Keratinocyte (primary cell): Measurements from ENCODE around the gene HIGD2B. TPM values are rescaled to one million over a fixed set of nuclear protein-coding genes. Genes with fewer than 3 reads are reported as not detected.
A peak's percentile ranks its signal among the peaks of the same experiment; 100 is the strongest.
"Not testable (repeated sequence)": the region's sequence is repeated elsewhere in the genome, so short reads cannot be mapped to it uniquely, and the experiment has no call there.

ENCODE experiments used
- DNase-seq: peaks from one replicate; pipeline ENCODE4 v3.0.0-alpha.2; 2011; ENCODE audit warnings: low read depth, missing footprints, low spot score
- FAIRE-seq: peaks from 2 replicates; lab custom pipeline; 2011; peaks lifted over from hg19 to GRCh38; lab: Jason Lieb, UNC
- H2AFZ ChIP-seq: 2 replicates; pipeline ENCODE4 v1.6.0; 2012; ENCODE audit warnings: low read length, control low read depth, inconsistent platforms; ENCODE audit not compliant: control insufficient read depth
- H3K27ac ChIP-seq: 2 replicates; pipeline ENCODE4 v1.5.1; 2011; ENCODE audit warnings: low read length; ENCODE audit not compliant: control insufficient read depth, insufficient read depth
- H3K27me3 ChIP-seq: 3 replicates; pipeline ENCODE4 v1.6.0; 2011; ENCODE audit warnings: low read length; ENCODE audit not compliant: control insufficient read depth, insufficient read depth; ENCODE audit errors: extremely low read depth
- H3K36me3 ChIP-seq, 2 experiments: 2 replicates in 1 of 2; 3 replicates in 1 of 2; pipeline ENCODE4 v1.5.1; 2011; ENCODE audit warnings: low read length in 2 of 2, mild to moderate bottlenecking in 1 of 2; ENCODE audit not compliant: control insufficient read depth in 2 of 2, insufficient read depth in 2 of 2; ENCODE audit errors: extremely low read depth in 1 of 2
- H3K4me1 ChIP-seq: 3 replicates; pipeline ENCODE4 v1.5.1; 2011; ENCODE audit warnings: low read length; ENCODE audit not compliant: control insufficient read depth, insufficient read depth; ENCODE audit errors: extremely low read depth
- H3K4me2 ChIP-seq: 3 replicates; pipeline ENCODE4 v1.6.0; 2011; ENCODE audit warnings: low read depth, low read length; ENCODE audit not compliant: control insufficient read depth, insufficient read depth; ENCODE audit errors: extremely low read depth
- H3K4me3 ChIP-seq, 3 experiments: fragments of 200-600 bp in 1 of 3; sonication (generic) in 1 of 3; 2 replicates in 2 of 3; 3 replicates in 1 of 3; pipeline ENCODE4 v1.5.1; 2011 to 2016; ENCODE audit warnings: low read length in 3 of 3, mild to moderate bottlenecking in 3 of 3, control low read depth in 2 of 3, inconsistent platforms in 1 of 3, low read depth in 1 of 3, mixed read lengths in 1 of 3, mixed run types in 1 of 3, moderate library complexity in 1 of 3; ENCODE audit not compliant: control insufficient read depth in 2 of 3, insufficient read depth in 2 of 3; ENCODE audit errors: extremely low read depth in 1 of 3
- H3K79me2 ChIP-seq: 2 replicates; pipeline ENCODE4 v1.6.0; 2012; ENCODE audit warnings: low read length; ENCODE audit not compliant: control insufficient read depth, insufficient read depth
- H3K9ac ChIP-seq: 3 replicates; pipeline ENCODE4 v1.6.0; 2011; ENCODE audit warnings: low read length; ENCODE audit not compliant: control insufficient read depth, insufficient read depth; ENCODE audit errors: extremely low read depth
- H3K9me1 ChIP-seq: 3 replicates; pipeline ENCODE4 v1.6.0; 2011; ENCODE audit warnings: low read length; ENCODE audit not compliant: control insufficient read depth, insufficient read depth; ENCODE audit errors: extremely low read depth
- H3K9me3 ChIP-seq: 2 replicates; pipeline ENCODE4 v1.5.1; 2012; ENCODE audit warnings: low read depth, low read length; ENCODE audit not compliant: control insufficient read depth
- H4K20me1 ChIP-seq: 3 replicates; pipeline ENCODE4 v1.6.0; 2011; ENCODE audit warnings: low read length; ENCODE audit not compliant: control insufficient read depth, insufficient read depth; ENCODE audit errors: extremely low read depth
- CTCF ChIP-seq, 3 experiments: IDR thresholded peaks in 1 of 3; conservative IDR thresholded peaks in 1 of 3; optimal IDR thresholded peaks in 1 of 3; 2 replicates in 2 of 3; 3 replicates in 1 of 3; pipeline versions ENCODE3 to v1.5.1; 2011; ENCODE audit warnings: low read length in 3 of 3, mild to moderate bottlenecking in 3 of 3, moderate library complexity in 2 of 3, control low read depth in 1 of 3, inconsistent platforms in 1 of 3; ENCODE audit not compliant: insufficient read depth in 2 of 3; ENCODE audit errors: extremely low read depth in 1 of 3
- dilution Hi-C: fragments of 300-500 bp; cut with MboI; formaldehyde crosslinking; loops from one replicate; pipeline ENCODE4 v1.7.0; 2020; ENCODE audit warnings: low sequenced_read_pairs; ENCODE audit not compliant: extremely low pct_ligation_motif_present
- polyA plus RNA-seq, 5 experiments: library from polyadenylated mRNA; depleted of rRNA in 3 of 5; stranded (reverse) in 3 of 5; stranded (forward) in 1 of 5; unstranded in 1 of 5; fragments of >200 nt; gene quantifications; 1 replicate in 1 of 5; 2 replicates in 3 of 5; 3 replicates in 1 of 5; pipeline versions ENCODE4 v1.2.1 to v1.2.3, GENCODE V29; 2011 to 2012; ENCODE audit warnings: missing spikeins in 2 of 5, low read depth in 1 of 5, low replicate concordance in 1 of 5

Gene HIGD2B
- polyA plus RNA-seq, 1 donor (not counting 4 experiments of a cell fraction or from before 2014, with no cell fraction given): not detected

- FAIRE-seq: peak; percentile 78
- dilution Hi-C loops, DNase-seq: not testable (repeated sequence)
Measured at GRCh38 chr15:72670656-72671352, 15.2 kb downstream of the HIGD2B start.

GRCh38 chr15:72669803-72670202 is 16.2 kb downstream of the HIGD2B start:
- H4K20me1 ChIP-seq, DNase-seq, H3K4me3 ChIP-seq, dilution Hi-C loops, H3K4me2 ChIP-seq, FAIRE-seq, H3K27ac ChIP-seq, H3K36me3 ChIP-seq, H3K9me1 ChIP-seq, H3K9me3 ChIP-seq, H3K9ac ChIP-seq, H3K4me1 ChIP-seq, H3K27me3 ChIP-seq, H3K79me2 ChIP-seq, H2AFZ ChIP-seq: not testable (repeated sequence)

More at GRCh38 chr15:72670656-72671352, 15.2 kb downstream of the HIGD2B start:
- peak overlapping the region; percentile 86 for H2AFZ ChIP-seq
- H3K79me2 ChIP-seq, H3K27ac ChIP-seq, H3K9me3 ChIP-seq, H3K4me1 ChIP-seq, H3K9ac ChIP-seq, H4K20me1 ChIP-seq, H3K36me3 ChIP-seq, H3K27me3 ChIP-seq, H3K9me1 ChIP-seq: not testable (repeated sequence)
- TF ChIP-seq CTCF (optimal IDR thresholded peaks at IDR 0.05 in 1 of 3, IDR thresholded peaks at IDR 0.05 in 1 of 3, conservative IDR thresholded peaks at IDR 0.05 in 1 of 3; ENCODE audit: extremely low read depth in 1 of 3, insufficient read depth in 2 of 3, low read length in 3 of 3): peak in 2 of 3 experiments; percentile 42 to 70
- peak overlapping the region; percentile 69 for H3K4me2 ChIP-seq
- peak overlapping the region in 1 of 3 experiments; percentile 46 for H3K4me3 ChIP-seq

- H3K79me2 ChIP-seq, H3K9me1 ChIP-seq, H3K27ac ChIP-seq, H3K36me3 ChIP-seq, H3K9ac ChIP-seq, DNase-seq, FAIRE-seq, H3K9me3 ChIP-seq, H4K20me1 ChIP-seq, H2AFZ ChIP-seq, H3K4me1 ChIP-seq, H3K4me2 ChIP-seq, H3K27me3 ChIP-seq, H3K4me3 ChIP-seq, dilution Hi-C loops: not testable (repeated sequence)
Measured at GRCh38 chr15:72665706-72666105, 20.3 kb downstream of the HIGD2B start.

GRCh38 chr15:72663931-72664330 is 22.1 kb downstream of the HIGD2B start:
- DNase-seq, H3K79me2 ChIP-seq, H3K27ac ChIP-seq, H3K4me3 ChIP-seq, H3K9ac ChIP-seq, H3K9me1 ChIP-seq, H2AFZ ChIP-seq, H3K4me2 ChIP-seq, FAIRE-seq, H4K20me1 ChIP-seq, H3K4me1 ChIP-seq, H3K9me3 ChIP-seq, H3K36me3 ChIP-seq, H3K27me3 ChIP-seq, dilution Hi-C loops: not testable (repeated sequence)
